NT2/D1 (cell line): Measurements from ENCODE around the gene JCAD.

Experiments
- YY1 ChIP-seq: IDR thresholded peaks from 2 replicates; pipeline ENCODE4 v1.6.1; 2011; ENCODE audit not compliant: insufficient read length, insufficient read depth
- ZNF274 ChIP-seq: IDR thresholded peaks from 2 replicates; pipeline ENCODE4 v1.6.1; 2011; ENCODE audit warnings: mild to moderate bottlenecking, low read depth, low read length

DNA sequence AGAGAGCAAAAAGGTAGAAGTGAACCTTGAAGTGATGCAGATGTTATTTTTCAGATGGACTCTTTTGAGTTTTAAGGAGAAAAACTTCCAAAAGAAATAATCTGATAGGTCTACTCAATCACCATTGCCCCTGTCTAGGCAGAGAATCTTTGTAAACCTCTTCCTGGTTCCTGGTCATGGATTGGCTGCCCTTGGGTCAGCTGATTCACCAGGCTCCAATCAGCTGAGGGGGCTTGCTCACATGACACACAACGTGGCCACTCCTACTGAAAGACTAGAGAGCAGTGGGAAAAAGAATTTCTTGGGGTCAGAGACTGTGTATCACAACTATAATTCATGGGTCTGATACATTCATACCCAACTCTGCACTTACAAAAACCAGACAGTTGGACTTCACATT lies 20.0 kb upstream of the JCAD start:
- no peak for TF ChIP-seq ZNF274
- TF ChIP-seq YY1: no peak
